Mesothelial cell of epicardium (in vitro differentiated cells): Measurements from ENCODE around the gene WNK2. TPM values are rescaled to one million over a fixed set of nuclear protein-coding genes. Genes with fewer than 3 reads are reported as not detected.

Experiments used
- DNase-seq, 2 experiments: peaks; one replicate each; pipeline ENCODE4 v3.0.0; 2021; ENCODE audit warnings: low spot score in 2 of 2; ENCODE audit not compliant: unreplicated experiment in 2 of 2
- H3K27ac Mint-ChIP-seq: 2 replicates; pipeline ENCODE4 v1.8.0; 2021; ENCODE audit warnings: mixed read lengths
- H3K27me3 Mint-ChIP-seq: 2 replicates; pipeline ENCODE4 v1.8.0; 2021; ENCODE audit warnings: low read depth, mixed read lengths
- H3K36me3 Mint-ChIP-seq: 2 replicates; pipeline ENCODE4 v1.8.0; 2021; ENCODE audit warnings: mixed read lengths
- H3K4me1 Mint-ChIP-seq: 2 replicates; pipeline ENCODE4 v1.8.0; 2021; ENCODE audit warnings: mixed read lengths
- H3K4me3 Mint-ChIP-seq: 2 replicates; pipeline ENCODE4 v1.8.0; 2021; ENCODE audit warnings: mild to moderate bottlenecking, moderate library complexity, mixed read lengths
- H3K9me3 Mint-ChIP-seq: 2 replicates; pipeline ENCODE4 v1.8.0; 2021; ENCODE audit warnings: mixed read lengths
- CTCF ChIP-seq: fragments of 200-600 bp; sonication (generic); IDR thresholded peaks from one replicate; pipeline ENCODE4 v1.5.0; 2021; ENCODE audit warnings: antibody characterized with exemption; ENCODE audit not compliant: unreplicated experiment
- total RNA-seq: library from RNA; stranded (reverse); gene quantifications from 3 replicates; pipeline ENCODE4 v1.2.1, GENCODE V29; 2021

The WNK2 gene
- total RNA-seq, 1 donor from 2014 or later, result 66.0 TPM

- Mint-ChIP-seq H3K27me3 (peaks cover 19% of the 10 kb centered on the region), H3K4me3 (no peak overlapping the region), H3K27ac (no peak overlapping the region), H3K4me1 (no peaks in the 10 kb centered on the region), H3K36me3 (no peaks in the 10 kb centered on the region), H3K9me3 (no peaks in the 10 kb centered on the region)
- TF ChIP-seq CTCF, result no peak
- DNase-seq, result no peak
Measured at GRCh38 chr9:93292664-93293328, 108.9 kb downstream of the WNK2 start.

GRCh38 chr9:93294011-93294410 is 110.1 kb downstream of the WNK2 start:
- no peaks in the 10 kb centered on the region for H3K4me1 Mint-ChIP-seq
- H3K9me3 Mint-ChIP-seq, result no peaks in the 10 kb centered on the region
- no peak overlapping the region for H3K4me3 Mint-ChIP-seq
- DNase-seq, result no peak
- TF ChIP-seq CTCF, result no peak
- no peak overlapping the region for H3K27ac Mint-ChIP-seq
- peaks cover 19% of the 10 kb centered on the region for H3K27me3 Mint-ChIP-seq
- no peaks in the 10 kb centered on the region for H3K36me3 Mint-ChIP-seq

GRCh38 chr9:93295031-93295430 is 111.1 kb downstream of the WNK2 start:
- Mint-ChIP-seq H3K36me3 (no peaks in the 10 kb centered on the region), H3K27ac (no peak overlapping the region), H3K4me1 (no peaks in the 10 kb centered on the region), H3K4me3 (no peak overlapping the region), H3K9me3 (no peaks in the 10 kb centered on the region), H3K27me3 (peaks cover 19% of the 10 kb centered on the region)
- TF ChIP-seq CTCF, result no peak
- no peak for DNase-seq

- Mint-ChIP-seq H3K27ac (no peak overlapping the region), H3K9me3 (no peaks in the 10 kb centered on the region), H3K4me3 (no peak overlapping the region), H3K27me3 (peaks cover 19% of the 10 kb centered on the region), H3K4me1 (no peaks in the 10 kb centered on the region), H3K36me3 (no peaks in the 10 kb centered on the region)
- no peak for DNase-seq
- TF ChIP-seq CTCF, result no peak
Measured at GRCh38 chr9:93295456-93296076, 111.6 kb downstream of the WNK2 start.

- Mint-ChIP-seq H3K36me3 (no peaks in the 10 kb centered on the region), H3K27me3 (peaks cover 17% of the 10 kb centered on the region), H3K4me1 (no peaks in the 10 kb centered on the region), H3K27ac (no peak overlapping the region), H3K9me3 (no peaks in the 10 kb centered on the region), H3K4me3 (no peak overlapping the region)
- DNase-seq, result no peak
- no peak for TF ChIP-seq CTCF
Measured at GRCh38 chr9:93296889-93297480, 113.0 kb downstream of the WNK2 start.
